AG04449 (cell line): ENCODE results near the gene PPP1R2B.

ENCODE experiments used
- CTCF ChIA-PET: fragments of 350-600 bp; formaldehyde crosslinking; extraction: SDS; loops from one replicate; lab custom pipeline; 2021; ENCODE audit warnings: antibody characterized with exemption; lab: Yijun Ruan, JAX
- POLR2A ChIA-PET: fragments of 400-600, 350-600 bp; formaldehyde crosslinking; extraction: SDS; loops from one replicate; lab custom pipeline; 2020; ENCODE audit warnings: antibody characterized with exemption, inconsistent platforms; lab: Yijun Ruan, JAX
- DNase-seq: peaks from one replicate; pipeline ENCODE4 v3.0.0-alpha.2; 2010; ENCODE audit warnings: low read depth, low spot score
- H3K4me3 ChIP-seq: 2 replicates; pipeline ENCODE4 v1.5.1; 2011; ENCODE audit warnings: low read depth, mild to moderate bottlenecking, control low read depth, low read length
- TF ChIP-seq, protein P1 (sequence below): IDR thresholded peaks from one replicate; pipeline ENCODE4 v1.5.1; 2011; ENCODE audit warnings: mild to moderate bottlenecking, moderate library complexity, low read length, control low read depth, inconsistent platforms; ENCODE audit not compliant: insufficient read depth; ENCODE audit errors: missing control alignments

PPP1R2B gene

DNA sequence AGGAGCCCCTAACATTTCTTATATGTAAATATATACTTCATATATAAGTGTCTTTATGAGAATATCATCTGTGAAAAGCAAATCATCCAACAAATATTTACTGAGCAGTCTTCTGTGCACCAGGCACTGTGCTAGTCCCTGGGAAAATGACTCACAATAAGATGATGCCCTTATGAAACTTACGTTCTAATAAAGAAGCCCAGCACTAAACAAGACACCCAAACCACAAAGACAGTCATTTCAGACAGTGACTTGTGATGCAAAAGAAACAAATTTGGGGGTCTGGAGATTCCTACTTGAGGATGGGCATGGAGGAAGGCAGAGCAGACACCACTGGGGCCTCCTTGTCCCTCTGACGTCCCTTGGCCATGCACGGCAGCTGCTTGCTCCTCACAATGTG is 30.6 kb upstream of the PPP1R2B start:
- ChIA-PET POLR2A (no interaction called here), CTCF (no interaction called here)
- TF ChIP-seq, protein P1, sequence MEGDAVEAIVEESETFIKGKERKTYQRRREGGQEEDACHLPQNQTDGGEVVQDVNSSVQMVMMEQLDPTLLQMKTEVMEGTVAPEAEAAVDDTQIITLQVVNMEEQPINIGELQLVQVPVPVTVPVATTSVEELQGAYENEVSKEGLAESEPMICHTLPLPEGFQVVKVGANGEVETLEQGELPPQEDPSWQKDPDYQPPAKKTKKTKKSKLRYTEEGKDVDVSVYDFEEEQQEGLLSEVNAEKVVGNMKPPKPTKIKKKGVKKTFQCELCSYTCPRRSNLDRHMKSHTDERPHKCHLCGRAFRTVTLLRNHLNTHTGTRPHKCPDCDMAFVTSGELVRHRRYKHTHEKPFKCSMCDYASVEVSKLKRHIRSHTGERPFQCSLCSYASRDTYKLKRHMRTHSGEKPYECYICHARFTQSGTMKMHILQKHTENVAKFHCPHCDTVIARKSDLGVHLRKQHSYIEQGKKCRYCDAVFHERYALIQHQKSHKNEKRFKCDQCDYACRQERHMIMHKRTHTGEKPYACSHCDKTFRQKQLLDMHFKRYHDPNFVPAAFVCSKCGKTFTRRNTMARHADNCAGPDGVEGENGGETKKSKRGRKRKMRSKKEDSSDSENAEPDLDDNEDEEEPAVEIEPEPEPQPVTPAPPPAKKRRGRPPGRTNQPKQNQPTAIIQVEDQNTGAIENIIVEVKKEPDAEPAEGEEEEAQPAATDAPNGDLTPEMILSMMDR: no peak

DNA sequence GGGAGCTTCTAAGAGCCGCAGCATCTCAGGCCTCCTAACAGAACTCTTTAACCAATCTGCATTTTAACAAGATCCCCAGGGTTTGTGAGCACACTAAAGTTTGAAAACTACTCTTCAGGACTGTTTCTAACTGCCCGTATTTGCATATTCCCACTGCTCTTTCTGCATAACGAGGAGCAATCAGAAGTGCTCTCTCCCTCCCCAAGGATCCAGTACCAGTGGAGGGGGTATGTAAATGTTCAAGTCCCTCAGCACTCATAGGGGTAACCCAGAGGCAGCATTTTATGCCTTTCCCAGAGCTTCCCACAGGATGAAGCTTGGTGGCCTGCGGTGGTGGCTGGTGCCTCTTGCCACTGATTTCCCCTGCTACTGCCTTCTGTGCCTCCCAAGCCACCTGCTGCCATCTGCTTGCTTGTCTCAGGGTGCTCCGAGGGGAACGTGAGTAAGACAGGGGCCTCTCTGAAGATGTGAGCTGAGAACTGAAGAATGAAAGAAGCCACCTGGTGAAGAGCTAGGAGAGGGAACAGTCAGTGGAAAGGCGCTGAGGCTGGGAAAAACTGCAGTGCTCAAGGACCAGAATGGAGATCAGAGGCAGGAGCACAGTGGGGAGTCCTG is 30.0 kb upstream of the PPP1R2B start:
- POLR2A ChIA-PET: no interaction called here
- TF ChIP-seq, protein P1: no peak
- no peak overlapping the region for H3K4me3 ChIP-seq
- CTCF ChIA-PET: interaction anchor here (0.6 kb wide), 1 partner anchor 1846 kb away, joined by 3 read pairs; no protein-coding TSS in a partner anchor
- no peak for DNase-seq

More for the DNA sequence above, 30.6 kb upstream of the PPP1R2B start:
- no peak overlapping the region for H3K4me3 ChIP-seq
- DNase-seq: no peak

DNA sequence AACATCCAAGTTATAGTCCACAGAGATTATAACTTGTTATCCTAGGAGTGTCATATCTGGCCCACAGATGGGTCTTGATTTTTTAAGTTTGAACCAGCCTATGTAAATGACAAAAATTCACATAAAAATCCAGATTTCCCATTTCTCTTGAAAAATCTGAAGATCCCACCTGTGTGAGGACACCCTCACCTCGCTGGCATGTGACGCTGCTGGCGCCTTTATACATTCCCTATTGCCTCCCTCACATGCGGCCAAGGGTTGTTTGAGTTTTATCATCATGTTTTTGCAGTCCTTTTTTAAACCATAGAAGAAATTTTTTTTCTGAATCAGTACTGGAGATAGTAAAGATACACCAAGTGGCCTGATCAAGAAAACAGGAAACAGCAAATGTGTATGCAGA is 25.9 kb upstream of the PPP1R2B start:
- ChIA-PET CTCF (interaction anchor here (0.7 to 3.6 kb wide), 24 partner anchors 8 to 1853 kb away, joined by 3 to 26 read pairs (median 4); no protein-coding TSS in a partner anchor), POLR2A (interaction anchor here (1.0 kb wide), 1 partner anchor 19 kb away, joined by 3 read pairs; no protein-coding TSS in a partner anchor)
- H3K4me3 ChIP-seq: no peak overlapping the region
- DNase-seq: no peak
- TF ChIP-seq, protein P1: no peak

DNA sequence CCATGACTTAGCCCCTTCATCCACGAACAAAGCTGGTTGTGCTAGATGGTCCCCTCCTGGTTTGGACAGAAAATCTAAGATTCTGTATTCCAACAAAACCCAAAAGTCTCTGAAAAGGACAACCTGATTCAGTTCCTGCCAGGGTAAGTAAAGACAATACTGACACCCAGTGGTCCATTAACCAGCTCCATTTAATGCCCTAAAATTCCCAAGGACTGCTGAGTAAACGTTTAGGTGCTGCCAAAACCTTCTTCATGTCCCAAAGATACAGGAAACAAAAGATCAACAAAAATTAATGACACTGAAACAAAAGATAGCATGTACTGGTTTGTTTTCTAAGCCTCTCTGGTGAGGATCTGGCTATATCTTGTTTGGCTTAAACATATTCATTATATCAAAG is 25.3 kb upstream of the PPP1R2B start:
- CTCF ChIA-PET: interaction anchor here (0.7 to 3.6 kb wide), 23 partner anchors 8 to 1854 kb away, joined by 3 to 26 read pairs (median 4); no protein-coding TSS in a partner anchor
- POLR2A ChIA-PET: no interaction called here
- peak; percentile 4 for DNase-seq

GRCh38 chr5:156825688-156826087 is 24.4 kb upstream of the PPP1R2B start:
- no peak for DNase-seq
- TF ChIP-seq, protein P1: no peak
- no peak overlapping the region for H3K4me3 ChIP-seq
- ChIA-PET CTCF (interaction anchor here (1.5 to 3.6 kb wide), 3 partner anchors 430 to 1124 kb away, joined by 3 to 26 read pairs (median 15); no protein-coding TSS in a partner anchor), POLR2A (no interaction called here)

More for the DNA sequence above, 25.3 kb upstream of the PPP1R2B start:
- no peak overlapping the region for H3K4me3 ChIP-seq
- TF ChIP-seq, protein P1: peak; percentile 37

DNA sequence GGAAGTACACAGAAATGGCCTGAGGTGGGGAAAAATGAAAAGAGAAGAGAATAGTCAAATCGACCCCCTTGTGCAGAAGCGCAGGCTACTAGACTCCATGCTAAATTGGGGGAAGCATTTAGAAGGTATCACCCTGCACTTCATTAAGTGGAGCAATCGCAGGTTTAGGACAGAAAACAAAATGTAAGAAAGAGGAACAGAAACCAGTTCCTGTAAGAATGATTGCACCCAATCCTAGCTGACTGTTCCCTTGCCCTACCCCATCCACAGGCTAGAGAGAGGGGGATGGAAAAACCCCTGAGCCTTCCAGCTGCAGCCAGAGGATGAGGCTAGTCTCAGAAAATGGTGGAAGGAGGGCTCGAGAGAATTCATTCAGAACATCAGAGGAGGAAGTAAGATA is 23.9 kb upstream of the PPP1R2B start:
- TF ChIP-seq, protein P1: no peak
- H3K4me3 ChIP-seq: no peak overlapping the region
- ChIA-PET CTCF (interaction anchor here (0.7 to 3.6 kb wide), 2 partner anchors 882 to 1125 kb away, joined by 3 to 26 read pairs; no protein-coding TSS in a partner anchor), POLR2A (no interaction called here)
- no peak for DNase-seq
